ENCODE results near the gene FZD10.

- TF ChIP-seq TCF7L2 (IDR thresholded peaks at IDR 0.05; ENCODE audit: low read depth, low read length): no peak
- no peak for TF ChIP-seq POLR2AphosphoS5 (IDR thresholded peaks at IDR 0.05; ENCODE audit: low read depth, low read length)
These were observed 3.6 kb upstream of the FZD10 start for GRCh38 chr12:130158754-130159059.
